Thoracic aorta (tissue), 2 donors: ENCODE results near the gene MYMK. TPM values are rescaled to one million over a fixed set of nuclear protein-coding genes. Genes with fewer than 3 reads are reported as not detected.

Experiments used
- ATAC-seq: fragments of 150-250 bp; one replicate; pipeline ENCODE4 v1.8.0; 2017; ENCODE audit warnings: low read depth; ENCODE audit not compliant: insufficient number of reproducible peaks, low FRiP score
- DNase-seq: peaks from one replicate; pipeline ENCODE4 v3.0.0-alpha.2; 2020; ENCODE audit warnings: low spot score
- H3K27ac ChIP-seq, 2 donors: fragments of 200-600 bp; sonication (generic); 1 replicate in 1 of 2; 2 replicates in 1 of 2; pipeline ENCODE4 v1.5.1; 2016; ENCODE audit warnings: mild to moderate bottlenecking in 2 of 2, moderate library complexity in 2 of 2
- H3K27me3 ChIP-seq: fragments of 200-600 bp; sonication (generic); replicated peaks from 2 replicates; pipeline ENCODE4 v1.6.0; 2016; ENCODE audit warnings: mild to moderate bottlenecking; ENCODE audit not compliant: insufficient read depth
- H3K36me3 ChIP-seq: fragments of 200-600 bp; sonication (generic); one replicate; pipeline ENCODE4 v1.5.1; 2016
- H3K4me1 ChIP-seq, 2 donors: fragments of 200-600 bp; sonication (generic); 1 replicate in 1 of 2; 2 replicates in 1 of 2; pipeline versions ENCODE4 v1.5.1 to v1.6.0; 2016; ENCODE audit warnings: low read depth in 2 of 2, mild to moderate bottlenecking in 1 of 2; ENCODE audit not compliant: control insufficient read depth in 1 of 2
- H3K4me3 ChIP-seq: fragments of 200-600 bp; sonication (generic); 2 replicates; pipeline ENCODE4 v1.5.1; 2016; ENCODE audit warnings: mild to moderate bottlenecking
- H3K9me3 ChIP-seq: fragments of 200-600 bp; sonication (generic); 2 replicates; pipeline ENCODE4 v1.5.1; 2016
- CTCF ChIP-seq: fragments of 200-600 bp; sonication (generic); IDR thresholded peaks from one replicate; pipeline ENCODE4 v1.5.1; 2019; ENCODE audit warnings: antibody characterized with exemption
- total RNA-seq, 2 donors: library from RNA; depleted of rRNA; stranded (reverse); fragments of >200 nt; gene quantifications; one replicate each; pipeline versions ENCODE4 v1.1.0 to v1.2.3, GENCODE V29; 2016

Gene MYMK
- total RNA-seq, 2 donors from 2014 or later: not detected

GRCh38 chr9:133533857-133534256, 9.1 kb upstream of the MYMK start:
- H3K4me3 ChIP-seq: peak overlapping the region; percentile 64
- H3K36me3 ChIP-seq: no peaks in the 10 kb centered on the region
- ATAC-seq: peak; percentile 49
- DNase-seq: no peak
- peak overlapping the region in 1 of 2 donors; percentile 38 for H3K27ac ChIP-seq
- no peaks in the 10 kb centered on the region for H3K27me3 ChIP-seq
- H3K4me1 ChIP-seq: peaks cover 14 to 16% of the 10 kb centered on the region in 2 donors
- TF ChIP-seq CTCF: no peak
- H3K9me3 ChIP-seq: no peaks in the 10 kb centered on the region

- Histone ChIP-seq H3K36me3 (no peaks in the 10 kb centered on the region), H3K9me3 (no peaks in the 10 kb centered on the region), H3K4me3 (no peak overlapping the region), H3K27me3 (no peaks in the 10 kb centered on the region), H3K4me1 (peaks cover 15 to 22% of the 10 kb centered on the region in 2 donors), H3K27ac (no peak overlapping the region)
- DNase-seq (no peak), ATAC-seq (peak; percentile 24)
- TF ChIP-seq CTCF: peak; percentile 32
These were observed 8.3 kb upstream of the MYMK start for GRCh38 chr9:133532937-133533668.

GRCh38 chr9:133531293-133531692, 6.5 kb upstream of the MYMK start:
- no peaks in the 10 kb centered on the region for H3K36me3 ChIP-seq
- no peaks in the 10 kb centered on the region for H3K27me3 ChIP-seq
- H3K27ac ChIP-seq: no peak overlapping the region
- no peak overlapping the region for H3K4me3 ChIP-seq
- no peak for TF ChIP-seq CTCF
- DNase-seq (no peak), ATAC-seq (no peak)
- no peaks in the 10 kb centered on the region for H3K9me3 ChIP-seq
- peaks cover 31 to 38% of the 10 kb centered on the region in 2 donors for H3K4me1 ChIP-seq

- H3K36me3 ChIP-seq: no peaks in the 10 kb centered on the region
- H3K27ac ChIP-seq: no peak overlapping the region
- ATAC-seq (no peak), DNase-seq (no peak)
- TF ChIP-seq CTCF: no peak
- no peaks in the 10 kb centered on the region for H3K27me3 ChIP-seq
- H3K4me1 ChIP-seq: peaks cover 29 to 36% of the 10 kb centered on the region in 2 donors
- H3K4me3 ChIP-seq: no peak overlapping the region
- H3K9me3 ChIP-seq: no peaks in the 10 kb centered on the region
These were observed 5.1 kb upstream of the MYMK start for GRCh38 chr9:133529874-133530273.

- H3K9me3 ChIP-seq: no peaks in the 10 kb centered on the region
- ATAC-seq: no peak
- no peaks in the 10 kb centered on the region for H3K36me3 ChIP-seq
- no peak for TF ChIP-seq CTCF
- DNase-seq: no peak
- H3K4me3 ChIP-seq: no peak overlapping the region
- no peak overlapping the region for H3K27ac ChIP-seq
- peaks cover 25 to 32% of the 10 kb centered on the region in 2 donors for H3K4me1 ChIP-seq
- H3K27me3 ChIP-seq: no peaks in the 10 kb centered on the region
These were observed 4.7 kb upstream of the MYMK start for GRCh38 chr9:133529457-133529856.
